ENCODE data around the gene A1BG. TPM values are rescaled to one million over a fixed set of nuclear protein-coding genes. Genes with fewer than 3 reads are reported as not detected.

Gene A1BG
- total and polyA plus RNA-seq, 2 of the 8 experiments (the other 6 are each of a cell fraction or from before 2014, with no cell fraction given), result 20.8 to 69.6 TPM

GRCh38 chr19:58355908-58356765 lies 2.8 kb upstream of the A1BG start (continued):
- no peak for TF ChIP-seq HDAC6 (IDR thresholded peaks at IDR 0.05; ENCODE audit: low read depth, low read length)
- TF ChIP-seq BRCA1 (IDR thresholded peaks at IDR 0.05; ENCODE audit: low read depth, low read length), result no peak
- TF ChIP-seq SRF (IDR thresholded peaks at IDR 0.05; ENCODE audit: low read depth, low read length), result no peak
- TF ChIP-seq ASH2L (IDR thresholded peaks at IDR 0.05; ENCODE audit: low read length), result no peak
- TF ChIP-seq JUND (IDR thresholded peaks at IDR 0.05; ENCODE audit: low read length), result no peak
- TF ChIP-seq GTF2F1 (IDR thresholded peaks at IDR 0.05; ENCODE audit: borderline replicate concordance, low read depth, low read length), result no peak
- no peak for TF ChIP-seq EGR1 (IDR thresholded peaks at IDR 0.05; ENCODE audit: borderline replicate concordance, low read depth, low read length)
- TF ChIP-seq TAF7 (optimal IDR thresholded peaks at IDR 0.05; ENCODE audit: borderline replicate concordance, low read depth, low read length), result no peak
- no peak for TF ChIP-seq NRF1 (IDR thresholded peaks at IDR 0.05; ENCODE audit: low read depth, low read length)
- no peak for TF ChIP-seq TCF12 (IDR thresholded peaks at IDR 0.05; ENCODE audit: low read depth, low read length)
- no peak for TF ChIP-seq FOSL1 (IDR thresholded peaks at IDR 0.05; ENCODE audit: insufficient read depth, low read depth, low read length)
- TF ChIP-seq RXRA (IDR thresholded peaks at IDR 0.05; ENCODE audit: insufficient read depth, low read depth, low read length), result no peak
- TF ChIP-seq RBBP5 (IDR thresholded peaks at IDR 0.05; ENCODE audit: borderline replicate concordance, low read depth, low read length), result no peak
